Measurements from ENCODE around the gene FNDC5. TPM values are rescaled to one million over a fixed set of nuclear protein-coding genes. Genes with fewer than 3 reads are reported as not detected.
A peak's percentile ranks its signal among the peaks of the same experiment; 100 is the strongest.

The FNDC5 gene
- total and polyA plus RNA-seq, 4 donors, result 44.9 to 82.0 (median 70.7) TPM

DNA sequence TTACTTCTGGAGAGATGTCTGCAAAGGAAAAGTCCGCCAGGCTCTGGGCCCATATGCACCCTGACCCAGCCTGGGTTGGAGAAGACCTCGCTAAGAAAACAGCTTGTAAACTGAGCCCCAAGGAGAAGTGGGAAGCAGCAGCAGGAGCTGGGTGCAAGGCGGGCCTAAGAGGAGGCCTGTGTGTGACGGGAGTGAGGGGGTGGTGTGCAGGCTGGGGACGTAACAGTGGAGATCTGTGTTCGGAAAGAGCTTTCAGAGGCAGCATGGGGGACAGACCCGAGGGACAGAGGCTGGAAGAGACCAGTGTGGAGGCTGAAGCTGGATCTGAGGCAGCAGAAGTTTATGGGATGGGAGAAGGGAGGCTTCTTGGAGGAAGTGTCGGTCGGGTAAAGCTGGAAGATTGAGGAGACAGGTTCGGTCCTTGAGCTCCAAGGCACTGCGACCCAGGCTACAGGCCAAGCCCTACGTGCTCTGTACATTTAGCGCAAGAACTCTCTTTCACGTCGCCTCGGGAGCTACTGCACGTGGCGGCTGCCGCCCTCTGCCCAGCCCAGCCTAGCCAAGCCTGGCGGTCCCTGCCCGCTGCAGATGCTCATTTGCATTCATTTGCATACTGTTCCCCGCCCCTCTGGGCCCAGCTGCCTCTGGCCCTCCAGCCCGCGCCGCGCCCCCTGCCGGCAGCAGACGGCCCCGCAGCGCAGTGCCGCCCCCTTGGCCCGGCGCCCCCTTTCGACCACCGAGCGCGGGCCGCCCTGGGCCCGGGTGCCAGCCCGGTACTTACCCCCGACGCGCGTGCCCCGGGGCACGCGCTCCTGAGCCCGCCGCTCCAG lies 21.9 kb upstream of the FNDC5 start:
- Histone ChIP-seq H3K27ac (ENCODE audit: low read depth, low read length) (no peak overlapping the region), H3K4me1 (ENCODE audit: control insufficient read depth, insufficient read depth, low read length) (peaks cover 39% of the 10 kb centered on the region), H3K9me3 (ENCODE audit: control insufficient read depth, insufficient read depth, low read length) (no peaks in the 10 kb centered on the region), H3K36me3 (ENCODE audit: control insufficient read depth, insufficient read depth, low read length) (peaks cover 30% of the 10 kb centered on the region), H3K4me3 (ENCODE audit: low read depth, low read length) (peak overlapping the region; percentile 63), H3K27me3 (ENCODE audit: control insufficient read depth, insufficient read depth, low read length) (peaks cover 17% of the 10 kb centered on the region)
- WGBS (ENCODE audit: insufficient coverage), result 13% methylated on average over 49 of the region's 49 CpGs
- DNase-seq (ENCODE audit: low read depth in 4 of 6, low spot score in 6 of 6), result peak in 2 of 6 donors; percentile 92 to 93

DNA sequence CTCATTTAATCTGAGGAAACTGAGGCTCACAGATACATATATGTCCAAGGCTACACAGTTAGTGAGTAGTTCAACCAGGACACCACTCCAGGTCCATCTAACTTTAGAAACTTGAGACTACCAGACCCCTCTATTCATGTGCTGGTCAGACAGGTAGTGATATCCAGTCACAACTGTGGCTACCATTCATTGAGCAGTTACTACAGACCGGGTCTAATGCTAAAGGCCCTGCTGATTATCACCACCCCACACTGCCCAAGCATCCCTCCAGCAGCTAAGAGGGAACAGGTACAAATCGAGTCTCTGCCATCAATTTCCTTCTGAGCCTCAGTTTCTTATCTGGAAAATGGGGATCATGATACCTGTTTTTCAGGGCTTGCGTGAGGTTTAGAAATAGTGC lies 20.9 kb upstream of the FNDC5 start:
- no peaks in the 10 kb centered on the region for H3K9me3 ChIP-seq (ENCODE audit: control insufficient read depth, insufficient read depth, low read length)
- WGBS (ENCODE audit: insufficient coverage), result 90% methylated on average over 3 of the region's 3 CpGs
- H3K4me3 ChIP-seq (ENCODE audit: low read depth, low read length), result no peak overlapping the region
- no peak overlapping the region for H3K27ac ChIP-seq (ENCODE audit: low read depth, low read length)
- H3K36me3 ChIP-seq (ENCODE audit: control insufficient read depth, insufficient read depth, low read length), result peaks cover 30% of the 10 kb centered on the region
- H3K27me3 ChIP-seq (ENCODE audit: control insufficient read depth, insufficient read depth, low read length), result peaks cover 26% of the 10 kb centered on the region
- no peak for DNase-seq (ENCODE audit: low read depth in 4 of 6, low spot score in 6 of 6)
- peaks cover 49% of the 10 kb centered on the region for H3K4me1 ChIP-seq (ENCODE audit: control insufficient read depth, insufficient read depth, low read length)

DNA sequence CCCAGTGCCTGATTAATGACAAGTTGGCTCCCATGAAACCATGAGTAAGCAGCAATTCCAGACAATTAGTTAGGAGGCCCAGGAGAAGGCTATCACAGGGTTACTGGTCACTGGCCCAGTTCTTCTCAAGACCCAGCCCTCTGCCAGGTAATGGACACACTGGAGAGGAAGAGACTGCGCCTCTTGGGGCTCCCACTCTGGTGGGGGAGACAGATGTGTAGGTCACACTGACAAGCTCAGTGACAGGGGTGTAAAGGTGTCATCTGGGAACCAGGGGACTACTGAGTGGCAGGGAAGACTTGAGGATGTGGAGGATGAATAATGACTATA lies 20.5 kb upstream of the FNDC5 start:
- no peak for DNase-seq (ENCODE audit: low read depth in 4 of 6, low spot score in 6 of 6)
- H3K9me3 ChIP-seq (ENCODE audit: control insufficient read depth, insufficient read depth, low read length), result no peaks in the 10 kb centered on the region
- H3K27me3 ChIP-seq (ENCODE audit: control insufficient read depth, insufficient read depth, low read length), result peaks cover 28% of the 10 kb centered on the region
- no peak overlapping the region for H3K4me3 ChIP-seq (ENCODE audit: low read depth, low read length)
- peaks cover 27% of the 10 kb centered on the region for H3K36me3 ChIP-seq (ENCODE audit: control insufficient read depth, insufficient read depth, low read length)
- H3K4me1 ChIP-seq (ENCODE audit: control insufficient read depth, insufficient read depth, low read length), result peaks cover 51% of the 10 kb centered on the region
- WGBS (ENCODE audit: insufficient coverage), result 100% methylated on average over 1 of the region's 1 CpG
- H3K27ac ChIP-seq (ENCODE audit: low read depth, low read length), result no peak overlapping the region

- Histone ChIP-seq H3K27ac (ENCODE audit: low read depth, low read length) (no peak overlapping the region), H3K27me3 (ENCODE audit: control insufficient read depth, insufficient read depth, low read length) (peaks cover 32% of the 10 kb centered on the region), H3K36me3 (ENCODE audit: control insufficient read depth, insufficient read depth, low read length) (peaks cover 24% of the 10 kb centered on the region), H3K4me1 (ENCODE audit: control insufficient read depth, insufficient read depth, low read length) (peaks cover 56% of the 10 kb centered on the region), H3K9me3 (ENCODE audit: control insufficient read depth, insufficient read depth, low read length) (no peaks in the 10 kb centered on the region), H3K4me3 (ENCODE audit: low read depth, low read length) (no peak overlapping the region)
- 88% methylated on average over 6 of the region's 7 CpGs for WGBS (ENCODE audit: insufficient coverage)
- DNase-seq (ENCODE audit: low read depth in 4 of 6, low spot score in 6 of 6), result no peak
These were observed 20.0 kb upstream of the FNDC5 start for GRCh38 chr1:32890516-32891240.

- Histone ChIP-seq H3K27me3 (ENCODE audit: control insufficient read depth, insufficient read depth, low read length) (peaks cover 34% of the 10 kb centered on the region), H3K4me1 (ENCODE audit: control insufficient read depth, insufficient read depth, low read length) (peaks cover 56% of the 10 kb centered on the region), H3K4me3 (ENCODE audit: low read depth, low read length) (no peak overlapping the region), H3K9me3 (ENCODE audit: control insufficient read depth, insufficient read depth, low read length) (no peaks in the 10 kb centered on the region), H3K27ac (ENCODE audit: low read depth, low read length) (no peak overlapping the region), H3K36me3 (ENCODE audit: control insufficient read depth, insufficient read depth, low read length) (peaks cover 15% of the 10 kb centered on the region)
- WGBS (ENCODE audit: insufficient coverage), result 94% methylated on average over 2 of the region's 3 CpGs
- no peak for DNase-seq (ENCODE audit: low read depth in 4 of 6, low spot score in 6 of 6)
These were observed 19.1 kb upstream of the FNDC5 start for GRCh38 chr1:32889731-32890278.

- peaks cover 57% of the 10 kb centered on the region for H3K4me1 ChIP-seq (ENCODE audit: control insufficient read depth, insufficient read depth, low read length)
- no peak overlapping the region for H3K27ac ChIP-seq (ENCODE audit: low read depth, low read length)
- 97% methylated on average over 18 of the region's 24 CpGs for WGBS (ENCODE audit: insufficient coverage)
- H3K4me3 ChIP-seq (ENCODE audit: low read depth, low read length), result no peak overlapping the region
- no peaks in the 10 kb centered on the region for H3K9me3 ChIP-seq (ENCODE audit: control insufficient read depth, insufficient read depth, low read length)
- peaks cover 12% of the 10 kb centered on the region for H3K36me3 ChIP-seq (ENCODE audit: control insufficient read depth, insufficient read depth, low read length)
- peaks cover 34% of the 10 kb centered on the region for H3K27me3 ChIP-seq (ENCODE audit: control insufficient read depth, insufficient read depth, low read length)
- no peak for DNase-seq (ENCODE audit: low read depth in 4 of 6, low spot score in 6 of 6)
These were observed 18.1 kb upstream of the FNDC5 start for GRCh38 chr1:32888677-32889420.

DNA sequence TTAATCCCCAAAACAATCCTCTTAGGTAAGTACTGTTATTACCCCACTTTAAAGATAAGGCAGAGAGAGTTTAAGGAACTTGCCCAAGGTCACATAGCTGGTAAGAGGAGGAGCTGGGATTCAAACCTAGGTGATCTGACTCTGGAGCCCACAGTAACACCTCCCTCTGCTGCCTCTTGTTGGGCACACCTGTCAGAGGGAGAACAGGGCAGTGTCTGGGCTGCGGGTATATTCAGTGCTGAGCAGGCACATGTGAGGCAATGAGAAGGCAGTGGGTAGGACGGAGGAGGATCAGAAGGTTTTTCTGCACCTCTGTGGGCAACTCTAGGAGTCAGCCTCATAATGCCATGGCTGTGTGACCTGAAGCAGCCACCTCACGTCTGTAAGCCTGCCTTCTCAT lies 17.4 kb upstream of the FNDC5 start:
- Histone ChIP-seq H3K4me3 (ENCODE audit: low read depth, low read length) (no peak overlapping the region), H3K27ac (ENCODE audit: low read depth, low read length) (no peak overlapping the region), H3K36me3 (ENCODE audit: control insufficient read depth, insufficient read depth, low read length) (peaks cover 12% of the 10 kb centered on the region), H3K9me3 (ENCODE audit: control insufficient read depth, insufficient read depth, low read length) (no peaks in the 10 kb centered on the region), H3K27me3 (ENCODE audit: control insufficient read depth, insufficient read depth, low read length) (peaks cover 32% of the 10 kb centered on the region), H3K4me1 (ENCODE audit: control insufficient read depth, insufficient read depth, low read length) (peaks cover 50% of the 10 kb centered on the region)
- no peak for DNase-seq (ENCODE audit: low read depth in 4 of 6, low spot score in 6 of 6)
- WGBS (ENCODE audit: insufficient coverage), result 93% methylated on average over 2 of the region's 3 CpGs

- Histone ChIP-seq H3K36me3 (ENCODE audit: control insufficient read depth, insufficient read depth, low read length) (peaks cover 12% of the 10 kb centered on the region), H3K9me3 (ENCODE audit: control insufficient read depth, insufficient read depth, low read length) (no peaks in the 10 kb centered on the region), H3K4me1 (ENCODE audit: control insufficient read depth, insufficient read depth, low read length) (peaks cover 48% of the 10 kb centered on the region), H3K4me3 (ENCODE audit: low read depth, low read length) (peak overlapping the region; percentile 14), H3K27ac (ENCODE audit: low read depth, low read length) (no peak overlapping the region), H3K27me3 (ENCODE audit: control insufficient read depth, insufficient read depth, low read length) (peaks cover 31% of the 10 kb centered on the region)
- 69% methylated on average over 9 of the region's 12 CpGs for whole genome bisulfite sequencing (ENCODE audit: insufficient coverage)
- DNase-seq (ENCODE audit: low read depth in 4 of 6, low spot score in 6 of 6), result no peak
These were observed 16.9 kb upstream of the FNDC5 start for GRCh38 chr1:32887623-32888022.

GRCh38 chr1:32886828-32887414 lies 16.2 kb upstream of the FNDC5 start:
- DNase-seq (ENCODE audit: low read depth in 4 of 6, low spot score in 6 of 6), result peak in 1 of 6 donors; percentile 49
- WGBS (ENCODE audit: insufficient coverage), result 41% methylated on average over 18 of the region's 19 CpGs
- Histone ChIP-seq H3K27me3 (ENCODE audit: control insufficient read depth, insufficient read depth, low read length) (peaks cover 24% of the 10 kb centered on the region), H3K27ac (ENCODE audit: low read depth, low read length) (no peak overlapping the region), H3K9me3 (ENCODE audit: control insufficient read depth, insufficient read depth, low read length) (no peaks in the 10 kb centered on the region), H3K36me3 (ENCODE audit: control insufficient read depth, insufficient read depth, low read length) (peaks cover 12% of the 10 kb centered on the region), H3K4me3 (ENCODE audit: low read depth, low read length) (peak overlapping the region; percentile 14), H3K4me1 (ENCODE audit: control insufficient read depth, insufficient read depth, low read length) (peaks cover 47% of the 10 kb centered on the region)
